Gastrocnemius medialis (tissue), 4 donors: ENCODE results near the gene SMYD5.

Source experiments
- CTCF ChIP-seq, 5 experiments: fragments of 450-650 bp in 3 of 5; fragments of 200-600 bp in 2 of 5; sonication (generic) in 2 of 5; IDR thresholded peaks in 4 of 5; conservative IDR thresholded peaks in 1 of 5; 1 replicate in 4 of 5; 2 replicates in 1 of 5; pipeline ENCODE4 v1.5.1; 2016 to 2019; ENCODE audit warnings: antibody characterized with exemption in 5 of 5, mild to moderate bottlenecking in 3 of 5, moderate library complexity in 3 of 5
- POLR2A ChIP-seq, 2 donors: fragments of 450-650 bp; IDR thresholded peaks; one replicate each; pipeline ENCODE4 v1.6.1; 2017; ENCODE audit warnings: antibody characterized with exemption in 2 of 2, mild to moderate bottlenecking in 2 of 2, moderate library complexity in 2 of 2

DNA sequence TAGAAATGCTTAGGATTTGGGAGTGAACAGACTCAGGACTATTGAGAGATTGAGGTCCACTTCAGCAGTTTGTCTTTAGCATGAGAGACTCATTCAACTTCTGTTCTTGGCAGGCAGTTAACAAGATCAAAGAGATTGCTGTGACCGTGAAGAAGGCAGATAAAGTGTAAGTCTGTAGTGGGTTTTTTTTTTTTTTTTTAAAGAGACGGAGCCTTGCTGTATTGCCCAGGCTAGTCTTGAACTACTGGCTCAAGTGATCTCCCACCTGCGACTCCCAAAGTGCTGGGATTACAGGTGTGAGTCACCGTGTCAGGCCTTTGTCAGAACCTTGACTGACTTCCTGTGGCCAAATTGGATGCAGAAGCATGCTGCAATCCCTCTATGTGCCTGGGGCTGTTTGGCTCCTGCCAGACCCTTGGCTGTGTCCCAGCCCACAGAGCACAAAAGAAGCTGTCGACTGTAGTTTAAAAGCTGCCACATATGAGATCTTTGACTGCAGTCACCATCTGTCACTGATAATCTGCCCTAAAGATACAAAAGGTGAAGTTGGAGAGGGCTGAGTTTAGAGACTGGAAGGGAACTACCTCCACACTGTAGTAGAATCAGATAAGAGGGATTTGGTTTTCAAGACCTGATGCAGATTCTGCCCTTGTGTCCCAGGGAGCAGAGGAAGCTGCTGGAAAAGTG lies 30.0 kb downstream of the SMYD5 start:
- no peak for TF ChIP-seq POLR2A (IDR thresholded peaks at IDR 0.05)
- no peak for TF ChIP-seq CTCF (IDR thresholded peaks at IDR 0.05 in 4 of 5, conservative IDR thresholded peaks at IDR 0.05 in 1 of 5)
